Panc1 (cell line): ENCODE measurements around the gene BMAL1. TPM values are rescaled to one million over a fixed set of nuclear protein-coding genes. Genes with fewer than 3 reads are reported as not detected.

Experiments used
- ATAC-seq: fragments of 200-7000 bp; cut with Tn5 transposase; 2 replicates; pipeline ENCODE4 v1.9.1; 2020; ENCODE audit warnings: mild to moderate bottlenecking, moderate library complexity
- BruUV-seq: library from RNA; stranded (reverse); fragments of 400-500 nt; replicated peaks from 2 replicates; lab custom pipeline; 2021; lab: Mats Ljungman, UMichigan
- CTCF ChIA-PET: fragments of 300-600 bp; sonication (Branson Sonifier 250); formaldehyde crosslinking; loops from one replicate; lab custom pipeline; 2022; ENCODE audit warnings: antibody characterized with exemption; lab: Charles Lee
- POLR2A ChIA-PET: fragments of 300-600 bp; sonication (Branson Sonifier 250); formaldehyde crosslinking; loops from one replicate; lab custom pipeline; 2022; ENCODE audit warnings: antibody characterized with exemption; lab: Charles Lee
- DNase-seq: peaks from one replicate; pipeline ENCODE4 v3.0.0-alpha.2; 2010; ENCODE audit warnings: low read depth, low spot score
- H3K27ac ChIP-seq: 2 replicates; pipeline ENCODE4 v1.5.1; 2011; ENCODE audit warnings: mild to moderate bottlenecking, low read length, inconsistent platforms
- H3K27me3 ChIP-seq: fragments of 200-500 bp; sonication (Bioruptor generic); 2 replicates; pipeline ENCODE4 v1.6.0; 2014; ENCODE audit warnings: low read length, inconsistent platforms; ENCODE audit not compliant: control insufficient read depth, insufficient read depth
- H3K36me3 ChIP-seq: fragments of 200-500 bp; sonication (Bioruptor generic); 2 replicates; pipeline ENCODE4 v1.5.1; 2014; ENCODE audit warnings: inconsistent platforms, mild to moderate bottlenecking, low read length, moderate library complexity; ENCODE audit not compliant: control insufficient read depth, insufficient read depth
- H3K4me1 ChIP-seq: 2 replicates; pipeline ENCODE4 v1.5.1; 2011; ENCODE audit warnings: inconsistent platforms, mild to moderate bottlenecking, low read length, moderate library complexity; ENCODE audit not compliant: control insufficient read depth, insufficient read depth
- H3K4me3 ChIP-seq, 2 experiments: 2 replicates each; pipeline ENCODE4 v1.5.1; 2011 to 2012; ENCODE audit warnings: low read depth in 2 of 2, low read length in 2 of 2, mild to moderate bottlenecking in 2 of 2, inconsistent platforms in 1 of 2, moderate library complexity in 1 of 2
- H3K9me3 ChIP-seq: fragments of 200-500 bp; sonication (Bioruptor generic); 2 replicates; pipeline ENCODE4 v1.5.1; 2014; ENCODE audit warnings: low read depth, mild to moderate bottlenecking, inconsistent platforms, low read length, moderate library complexity; ENCODE audit not compliant: control insufficient read depth, insufficient read depth
- POLR2AphosphoS5 ChIP-seq: IDR thresholded peaks from 2 replicates; pipeline ENCODE4 v1.6.1; 2012; ENCODE audit warnings: mild to moderate bottlenecking, low read depth, low read length, moderate library complexity
- SIN3A ChIP-seq: IDR thresholded peaks from 2 replicates; pipeline ENCODE4 v1.6.1; 2012; ENCODE audit warnings: low read depth, mild to moderate bottlenecking, low read length, moderate library complexity, borderline replicate concordance; ENCODE audit not compliant: insufficient read depth
- TCF7L2 ChIP-seq: IDR thresholded peaks from 2 replicates; pipeline ENCODE4 v1.6.1; 2011; ENCODE audit warnings: mild to moderate bottlenecking, low read depth, low read length, inconsistent platforms
- in situ Hi-C: cut with HindIII; loops from 2 replicates; pipeline ENCODE4 v1.10.0; 2016; ENCODE audit warnings: low sequenced_read_pairs, low pct_unique_long_range_greater_than_20kb
- intact Hi-C: fragments of 100-400 bp; cut with micrococcal nuclease; formaldehyde crosslinking; loops from one replicate; pipeline ENCODE4 v1.10.0; 2022; ENCODE audit not compliant: unreplicated experiment
- total RNA-seq: library from RNA; stranded (reverse); gene quantifications from one replicate; pipeline ENCODE4 v1.2.1, GENCODE V29; 2021; ENCODE audit not compliant: unreplicated experiment
- TF ChIP-seq, protein P1 (sequence below), 2 experiments: IDR thresholded peaks; 2 replicates each; pipeline ENCODE4 v1.6.1; 2011 to 2012; ENCODE audit warnings: low read depth in 2 of 2, control low read depth in 1 of 2, low read length in 1 of 2, mild to moderate bottlenecking in 1 of 2, moderate library complexity in 1 of 2; ENCODE audit not compliant: insufficient read depth in 1 of 2
- TF ChIP-seq, protein P2 (sequence below): fragments of 450-650 bp; IDR thresholded peaks from 2 replicates; pipeline ENCODE4 v1.5.1; 2017; ENCODE audit warnings: mild to moderate bottlenecking

BMAL1 gene
- total RNA-seq, 1 experiment from 2014 or later: 9.3 TPM

DNA sequence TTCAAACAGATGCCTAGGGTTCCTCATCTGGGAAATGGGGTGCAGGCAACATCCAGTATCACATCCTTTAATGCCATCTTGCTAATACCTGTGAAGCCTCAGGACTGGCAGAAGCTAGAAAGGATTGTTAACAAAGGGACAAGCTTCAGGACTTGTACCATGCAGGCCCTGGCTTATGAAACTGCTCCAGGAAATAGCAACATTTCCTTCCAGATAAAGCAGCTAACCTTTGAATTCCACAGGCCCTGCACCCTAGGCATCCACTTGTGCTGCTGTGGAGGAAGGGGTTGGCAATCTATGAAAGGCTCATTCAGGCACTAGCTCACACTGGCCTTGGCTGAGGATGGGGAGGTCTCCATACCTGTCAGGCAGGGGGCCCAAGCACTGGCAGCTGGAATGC, 98.2 kb downstream of the BMAL1 start:
- no peaks in the 10 kb centered on the region for H3K4me1 ChIP-seq
- H3K4me3 ChIP-seq: no peak overlapping the region
- no TSS peak for BruUV-seq
- CTCF ChIA-PET: interaction anchor here (0.6 kb wide), 1 partner anchor 13 kb away, joined by 5 read pairs; no protein-coding TSS in a partner anchor
- POLR2A ChIA-PET: no interaction called here
- no peaks in the 10 kb centered on the region for H3K9me3 ChIP-seq
- ATAC-seq (no peak), DNase-seq (no peak)
- H3K27me3 ChIP-seq: no peaks in the 10 kb centered on the region
- H3K36me3 ChIP-seq: no peaks in the 10 kb centered on the region
- intact Hi-C loops: no loop called here
- no peak overlapping the region for H3K27ac ChIP-seq
- in situ Hi-C loops: no loop called here
- TF ChIP-seq POLR2AphosphoS5: no peak
- no peak for TF ChIP-seq SIN3A
- TF ChIP-seq, protein P1, sequence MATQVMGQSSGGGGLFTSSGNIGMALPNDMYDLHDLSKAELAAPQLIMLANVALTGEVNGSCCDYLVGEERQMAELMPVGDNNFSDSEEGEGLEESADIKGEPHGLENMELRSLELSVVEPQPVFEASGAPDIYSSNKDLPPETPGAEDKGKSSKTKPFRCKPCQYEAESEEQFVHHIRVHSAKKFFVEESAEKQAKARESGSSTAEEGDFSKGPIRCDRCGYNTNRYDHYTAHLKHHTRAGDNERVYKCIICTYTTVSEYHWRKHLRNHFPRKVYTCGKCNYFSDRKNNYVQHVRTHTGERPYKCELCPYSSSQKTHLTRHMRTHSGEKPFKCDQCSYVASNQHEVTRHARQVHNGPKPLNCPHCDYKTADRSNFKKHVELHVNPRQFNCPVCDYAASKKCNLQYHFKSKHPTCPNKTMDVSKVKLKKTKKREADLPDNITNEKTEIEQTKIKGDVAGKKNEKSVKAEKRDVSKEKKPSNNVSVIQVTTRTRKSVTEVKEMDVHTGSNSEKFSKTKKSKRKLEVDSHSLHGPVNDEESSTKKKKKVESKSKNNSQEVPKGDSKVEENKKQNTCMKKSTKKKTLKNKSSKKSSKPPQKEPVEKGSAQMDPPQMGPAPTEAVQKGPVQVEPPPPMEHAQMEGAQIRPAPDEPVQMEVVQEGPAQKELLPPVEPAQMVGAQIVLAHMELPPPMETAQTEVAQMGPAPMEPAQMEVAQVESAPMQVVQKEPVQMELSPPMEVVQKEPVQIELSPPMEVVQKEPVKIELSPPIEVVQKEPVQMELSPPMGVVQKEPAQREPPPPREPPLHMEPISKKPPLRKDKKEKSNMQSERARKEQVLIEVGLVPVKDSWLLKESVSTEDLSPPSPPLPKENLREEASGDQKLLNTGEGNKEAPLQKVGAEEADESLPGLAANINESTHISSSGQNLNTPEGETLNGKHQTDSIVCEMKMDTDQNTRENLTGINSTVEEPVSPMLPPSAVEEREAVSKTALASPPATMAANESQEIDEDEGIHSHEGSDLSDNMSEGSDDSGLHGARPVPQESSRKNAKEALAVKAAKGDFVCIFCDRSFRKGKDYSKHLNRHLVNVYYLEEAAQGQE (IDR thresholded peaks at IDR 0.05; ENCODE audit: insufficient read depth in 1 of 2, low read depth in 2 of 2, low read length in 1 of 2): no peak
- TF ChIP-seq TCF7L2: no peak
- TF ChIP-seq, protein P2, sequence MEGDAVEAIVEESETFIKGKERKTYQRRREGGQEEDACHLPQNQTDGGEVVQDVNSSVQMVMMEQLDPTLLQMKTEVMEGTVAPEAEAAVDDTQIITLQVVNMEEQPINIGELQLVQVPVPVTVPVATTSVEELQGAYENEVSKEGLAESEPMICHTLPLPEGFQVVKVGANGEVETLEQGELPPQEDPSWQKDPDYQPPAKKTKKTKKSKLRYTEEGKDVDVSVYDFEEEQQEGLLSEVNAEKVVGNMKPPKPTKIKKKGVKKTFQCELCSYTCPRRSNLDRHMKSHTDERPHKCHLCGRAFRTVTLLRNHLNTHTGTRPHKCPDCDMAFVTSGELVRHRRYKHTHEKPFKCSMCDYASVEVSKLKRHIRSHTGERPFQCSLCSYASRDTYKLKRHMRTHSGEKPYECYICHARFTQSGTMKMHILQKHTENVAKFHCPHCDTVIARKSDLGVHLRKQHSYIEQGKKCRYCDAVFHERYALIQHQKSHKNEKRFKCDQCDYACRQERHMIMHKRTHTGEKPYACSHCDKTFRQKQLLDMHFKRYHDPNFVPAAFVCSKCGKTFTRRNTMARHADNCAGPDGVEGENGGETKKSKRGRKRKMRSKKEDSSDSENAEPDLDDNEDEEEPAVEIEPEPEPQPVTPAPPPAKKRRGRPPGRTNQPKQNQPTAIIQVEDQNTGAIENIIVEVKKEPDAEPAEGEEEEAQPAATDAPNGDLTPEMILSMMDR: no peak

DNA sequence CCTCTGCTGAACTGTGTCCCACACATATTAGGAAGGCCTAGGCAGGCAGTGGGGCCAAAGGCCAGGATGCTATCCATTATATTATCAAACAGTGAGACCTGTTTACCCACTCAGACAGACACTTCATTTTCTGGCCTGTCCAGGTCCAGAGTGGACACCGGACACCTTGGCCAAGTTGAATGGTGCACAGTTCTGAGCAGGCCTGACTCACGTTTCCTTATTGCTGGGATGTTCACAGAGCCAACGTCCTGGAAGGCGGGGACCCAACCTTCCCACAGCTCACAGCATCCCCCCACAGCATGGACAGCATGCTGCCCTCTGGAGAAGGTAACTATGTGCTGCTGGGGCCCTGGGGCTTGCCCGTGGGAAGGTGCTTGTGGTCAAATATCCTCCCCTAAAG, 98.8 kb downstream of the BMAL1 start:
- H3K4me1 ChIP-seq: no peaks in the 10 kb centered on the region
- H3K27ac ChIP-seq: no peak overlapping the region
- CTCF ChIA-PET: no interaction called here
- no peaks in the 10 kb centered on the region for H3K36me3 ChIP-seq
- no TSS peak for BruUV-seq
- DNase-seq (no peak), ATAC-seq (no peak)
- TF ChIP-seq, protein P1 (IDR thresholded peaks at IDR 0.05; ENCODE audit: insufficient read depth in 1 of 2, low read depth in 2 of 2, low read length in 1 of 2): no peak
- TF ChIP-seq TCF7L2 (no peak), POLR2AphosphoS5 (no peak), SIN3A (no peak)
- TF ChIP-seq, protein P2: no peak
- H3K27me3 ChIP-seq: no peaks in the 10 kb centered on the region
- POLR2A ChIA-PET: no interaction called here
- H3K9me3 ChIP-seq: no peaks in the 10 kb centered on the region
- in situ Hi-C loops (no loop called here), intact Hi-C loops (no loop called here)
- H3K4me3 ChIP-seq: no peak overlapping the region
